Keratinocyte (primary cell): ENCODE results near the gene TPPP3. TPM values are rescaled to one million over a fixed set of nuclear protein-coding genes. Genes with fewer than 3 reads are reported as not detected.

Experiments used
- DNase-seq: peaks from one replicate; pipeline ENCODE4 v3.0.0-alpha.2; 2011; ENCODE audit warnings: low read depth, missing footprints, low spot score
- FAIRE-seq: peaks from 2 replicates; lab custom pipeline; 2011; peaks lifted over from hg19 to GRCh38; lab: Jason Lieb, UNC
- H2AFZ ChIP-seq: 2 replicates; pipeline ENCODE4 v1.6.0; 2012; ENCODE audit warnings: low read length, control low read depth, inconsistent platforms; ENCODE audit not compliant: control insufficient read depth
- H3K27ac ChIP-seq: 2 replicates; pipeline ENCODE4 v1.5.1; 2011; ENCODE audit warnings: low read length; ENCODE audit not compliant: control insufficient read depth, insufficient read depth
- H3K27me3 ChIP-seq: 3 replicates; pipeline ENCODE4 v1.6.0; 2011; ENCODE audit warnings: low read length; ENCODE audit not compliant: control insufficient read depth, insufficient read depth; ENCODE audit errors: extremely low read depth
- H3K36me3 ChIP-seq, 2 experiments: 2 replicates in 1 of 2; 3 replicates in 1 of 2; pipeline ENCODE4 v1.5.1; 2011; ENCODE audit warnings: low read length in 2 of 2, mild to moderate bottlenecking in 1 of 2; ENCODE audit not compliant: control insufficient read depth in 2 of 2, insufficient read depth in 2 of 2; ENCODE audit errors: extremely low read depth in 1 of 2
- H3K4me1 ChIP-seq: 3 replicates; pipeline ENCODE4 v1.5.1; 2011; ENCODE audit warnings: low read length; ENCODE audit not compliant: control insufficient read depth, insufficient read depth; ENCODE audit errors: extremely low read depth
- H3K4me2 ChIP-seq: 3 replicates; pipeline ENCODE4 v1.6.0; 2011; ENCODE audit warnings: low read depth, low read length; ENCODE audit not compliant: control insufficient read depth, insufficient read depth; ENCODE audit errors: extremely low read depth
- H3K4me3 ChIP-seq, 3 experiments: fragments of 200-600 bp in 1 of 3; sonication (generic) in 1 of 3; 2 replicates in 2 of 3; 3 replicates in 1 of 3; pipeline ENCODE4 v1.5.1; 2011 to 2016; ENCODE audit warnings: low read length in 3 of 3, mild to moderate bottlenecking in 3 of 3, control low read depth in 2 of 3, inconsistent platforms in 1 of 3, low read depth in 1 of 3, mixed read lengths in 1 of 3, mixed run types in 1 of 3, moderate library complexity in 1 of 3; ENCODE audit not compliant: control insufficient read depth in 2 of 3, insufficient read depth in 2 of 3; ENCODE audit errors: extremely low read depth in 1 of 3
- H3K79me2 ChIP-seq: 2 replicates; pipeline ENCODE4 v1.6.0; 2012; ENCODE audit warnings: low read length; ENCODE audit not compliant: control insufficient read depth, insufficient read depth
- H3K9ac ChIP-seq: 3 replicates; pipeline ENCODE4 v1.6.0; 2011; ENCODE audit warnings: low read length; ENCODE audit not compliant: control insufficient read depth, insufficient read depth; ENCODE audit errors: extremely low read depth
- H3K9me1 ChIP-seq: 3 replicates; pipeline ENCODE4 v1.6.0; 2011; ENCODE audit warnings: low read length; ENCODE audit not compliant: control insufficient read depth, insufficient read depth; ENCODE audit errors: extremely low read depth
- H3K9me3 ChIP-seq: 2 replicates; pipeline ENCODE4 v1.5.1; 2012; ENCODE audit warnings: low read depth, low read length; ENCODE audit not compliant: control insufficient read depth
- H4K20me1 ChIP-seq: 3 replicates; pipeline ENCODE4 v1.6.0; 2011; ENCODE audit warnings: low read length; ENCODE audit not compliant: control insufficient read depth, insufficient read depth; ENCODE audit errors: extremely low read depth
- EZH2 ChIP-seq: IDR thresholded peaks from one replicate; pipeline ENCODE4 v1.6.1; 2012; ENCODE audit warnings: inconsistent platforms, mild to moderate bottlenecking, low read length, moderate library complexity
- dilution Hi-C: fragments of 300-500 bp; cut with MboI; formaldehyde crosslinking; loops from one replicate; pipeline ENCODE4 v1.7.0; 2020; ENCODE audit warnings: low sequenced_read_pairs; ENCODE audit not compliant: extremely low pct_ligation_motif_present
- polyA plus RNA-seq, 5 experiments: library from polyadenylated mRNA; depleted of rRNA in 3 of 5; stranded (reverse) in 3 of 5; stranded (forward) in 1 of 5; unstranded in 1 of 5; fragments of >200 nt; gene quantifications; 1 replicate in 1 of 5; 2 replicates in 3 of 5; 3 replicates in 1 of 5; pipeline versions ENCODE4 v1.2.1 to v1.2.3, GENCODE V29; 2011 to 2012; ENCODE audit warnings: missing spikeins in 2 of 5, low read depth in 1 of 5, low replicate concordance in 1 of 5
- TF ChIP-seq, protein P1 (sequence below), 3 experiments: IDR thresholded peaks in 1 of 3; conservative IDR thresholded peaks in 1 of 3; optimal IDR thresholded peaks in 1 of 3; 2 replicates in 2 of 3; 3 replicates in 1 of 3; pipeline versions ENCODE3 to v1.5.1; 2011; ENCODE audit warnings: low read length in 3 of 3, mild to moderate bottlenecking in 3 of 3, moderate library complexity in 2 of 3, control low read depth in 1 of 3, inconsistent platforms in 1 of 3; ENCODE audit not compliant: insufficient read depth in 2 of 3; ENCODE audit errors: extremely low read depth in 1 of 3

The TPPP3 gene
- polyA plus RNA-seq, 1 donor (not counting 4 experiments of a cell fraction or from before 2014, with no cell fraction given), result 0.96 TPM

- H3K4me1 ChIP-seq, result peaks cover 4% of the 10 kb centered on the region
- H3K79me2 ChIP-seq, result no peaks in the 10 kb centered on the region
- dilution Hi-C loops, result no loop called here
- no peak overlapping the region for H3K4me3 ChIP-seq
- H3K27ac ChIP-seq, result no peak overlapping the region
- H3K9me1 ChIP-seq, result no peaks in the 10 kb centered on the region
- no peaks in the 10 kb centered on the region for H3K9me3 ChIP-seq
- TF ChIP-seq EZH2, result no peak
- TF ChIP-seq, protein P1, sequence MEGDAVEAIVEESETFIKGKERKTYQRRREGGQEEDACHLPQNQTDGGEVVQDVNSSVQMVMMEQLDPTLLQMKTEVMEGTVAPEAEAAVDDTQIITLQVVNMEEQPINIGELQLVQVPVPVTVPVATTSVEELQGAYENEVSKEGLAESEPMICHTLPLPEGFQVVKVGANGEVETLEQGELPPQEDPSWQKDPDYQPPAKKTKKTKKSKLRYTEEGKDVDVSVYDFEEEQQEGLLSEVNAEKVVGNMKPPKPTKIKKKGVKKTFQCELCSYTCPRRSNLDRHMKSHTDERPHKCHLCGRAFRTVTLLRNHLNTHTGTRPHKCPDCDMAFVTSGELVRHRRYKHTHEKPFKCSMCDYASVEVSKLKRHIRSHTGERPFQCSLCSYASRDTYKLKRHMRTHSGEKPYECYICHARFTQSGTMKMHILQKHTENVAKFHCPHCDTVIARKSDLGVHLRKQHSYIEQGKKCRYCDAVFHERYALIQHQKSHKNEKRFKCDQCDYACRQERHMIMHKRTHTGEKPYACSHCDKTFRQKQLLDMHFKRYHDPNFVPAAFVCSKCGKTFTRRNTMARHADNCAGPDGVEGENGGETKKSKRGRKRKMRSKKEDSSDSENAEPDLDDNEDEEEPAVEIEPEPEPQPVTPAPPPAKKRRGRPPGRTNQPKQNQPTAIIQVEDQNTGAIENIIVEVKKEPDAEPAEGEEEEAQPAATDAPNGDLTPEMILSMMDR (optimal IDR thresholded peaks at IDR 0.05 in 1 of 3, IDR thresholded peaks at IDR 0.05 in 1 of 3, conservative IDR thresholded peaks at IDR 0.05 in 1 of 3; ENCODE audit: extremely low read depth in 1 of 3, insufficient read depth in 2 of 3, low read length in 3 of 3), result no peak
- H3K27me3 ChIP-seq, result peaks cover 6% of the 10 kb centered on the region
- H4K20me1 ChIP-seq, result peaks cover 3% of the 10 kb centered on the region
- H3K9ac ChIP-seq, result no peak overlapping the region
- peaks cover 5 to 19% of the 10 kb centered on the region in 2 experiments for H3K36me3 ChIP-seq
- H2AFZ ChIP-seq, result no peak overlapping the region
- DNase-seq, result no peak
- no peak overlapping the region for H3K4me2 ChIP-seq
- no peak for FAIRE-seq
Measured at GRCh38 chr16:67435758-67436164, 42.5 kb upstream of the TPPP3 start.

DNA sequence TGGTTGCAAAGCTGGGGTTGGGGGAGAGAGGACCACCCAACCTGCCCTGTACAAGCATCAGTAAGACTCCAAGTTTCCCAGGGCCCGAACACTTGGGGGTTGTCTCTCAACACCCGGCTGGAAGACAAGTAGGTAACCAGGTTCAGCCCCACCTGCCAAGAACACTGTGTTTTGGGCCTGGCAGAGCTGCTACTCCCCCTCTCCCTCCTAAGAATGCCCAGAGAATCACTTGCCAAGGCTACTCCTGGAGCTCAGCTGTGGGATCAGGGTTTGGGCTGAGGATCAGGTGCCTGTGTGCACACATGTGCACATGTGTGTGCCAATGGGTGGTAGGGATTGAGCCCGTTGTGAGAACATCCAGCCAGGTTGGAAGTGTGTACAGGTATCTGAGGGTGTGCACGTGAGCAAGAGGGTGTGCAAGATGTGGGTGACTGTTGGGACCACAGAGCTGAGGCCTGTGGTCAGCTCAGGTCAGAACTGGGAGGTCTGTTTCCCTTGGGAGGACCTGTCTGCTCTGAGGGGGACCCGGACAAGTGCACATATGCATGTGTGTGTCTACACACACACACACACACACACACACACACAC lies 39.9 kb upstream of the TPPP3 start:
- H3K4me2 ChIP-seq, result no peak overlapping the region
- TF ChIP-seq, protein P1 (optimal IDR thresholded peaks at IDR 0.05 in 1 of 3, IDR thresholded peaks at IDR 0.05 in 1 of 3, conservative IDR thresholded peaks at IDR 0.05 in 1 of 3; ENCODE audit: extremely low read depth in 1 of 3, insufficient read depth in 2 of 3, low read length in 3 of 3), result no peak
- no peak for TF ChIP-seq EZH2
- H3K79me2 ChIP-seq, result no peaks in the 10 kb centered on the region
- dilution Hi-C loops, result no loop called here
- peaks cover 0 to 6% of the 10 kb centered on the region in 2 experiments for H3K36me3 ChIP-seq
- DNase-seq (no peak), FAIRE-seq (no peak)
- no peak overlapping the region for H3K4me3 ChIP-seq
- no peak overlapping the region for H3K27ac ChIP-seq
- peaks cover 12% of the 10 kb centered on the region for H3K4me1 ChIP-seq
- H4K20me1 ChIP-seq, result peaks cover 10% of the 10 kb centered on the region
- peaks cover 18% of the 10 kb centered on the region for H3K27me3 ChIP-seq
- H3K9me3 ChIP-seq, result no peaks in the 10 kb centered on the region
- no peaks in the 10 kb centered on the region for H3K9me1 ChIP-seq
- H2AFZ ChIP-seq, result no peak overlapping the region
- no peak overlapping the region for H3K9ac ChIP-seq
